Tibial nerve (tissue), 4 donors: ENCODE measurements around the gene CYBA.

Source experiments
- CTCF ChIP-seq, 5 experiments: fragments of 200-600 bp in 3 of 5; fragments of 450-650 bp in 2 of 5; sonication (generic) in 3 of 5; IDR thresholded peaks; one replicate each; pipeline ENCODE4 v1.5.1; 2016 to 2019; ENCODE audit warnings: antibody characterized with exemption in 5 of 5, mild to moderate bottlenecking in 3 of 5, moderate library complexity in 2 of 5
- EP300 ChIP-seq, 2 donors: sonication (generic); formaldehyde crosslinking; IDR thresholded peaks; one replicate each; pipeline ENCODE4 v1.6.1; 2017; ENCODE audit warnings: antibody characterized with exemption in 2 of 2, mild to moderate bottlenecking in 1 of 2

DNA sequence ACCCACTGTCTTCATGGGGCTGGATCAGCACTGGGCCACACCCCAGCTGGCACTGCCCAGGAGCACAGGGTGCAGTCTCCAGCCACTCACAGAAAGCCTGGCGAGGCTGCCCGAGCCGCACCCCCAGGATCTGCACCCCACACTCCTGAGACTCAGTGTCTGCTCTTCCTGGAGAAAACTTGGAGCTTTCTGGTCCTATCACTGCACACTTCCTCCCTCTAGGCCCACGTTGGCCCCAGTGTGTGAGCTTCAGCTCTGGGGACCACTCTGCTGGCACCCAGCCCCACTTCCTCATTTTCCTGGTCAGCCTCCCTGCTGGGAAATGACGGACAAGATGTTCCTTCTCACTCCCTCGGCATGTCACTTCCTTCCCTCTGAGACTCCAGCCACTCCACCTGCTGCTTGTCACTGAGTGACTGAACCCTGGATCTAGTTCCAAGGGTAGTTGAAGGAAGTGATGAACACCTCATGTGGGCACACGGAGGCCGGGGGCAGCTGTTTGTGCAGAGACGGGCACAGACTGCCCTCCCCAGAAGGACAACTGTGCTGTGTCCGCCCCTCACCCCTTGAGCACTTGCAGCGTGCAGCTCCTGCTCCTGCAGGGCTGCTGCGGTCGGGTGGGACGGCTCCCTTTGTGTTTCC lies 51.6 kb downstream of the CYBA start:
- TF ChIP-seq EP300 (IDR thresholded peaks at IDR 0.05) (peak; percentile 77 to 85), CTCF (IDR thresholded peaks at IDR 0.05) (no peak)
